ENCODE results near the gene COBL.

DNA sequence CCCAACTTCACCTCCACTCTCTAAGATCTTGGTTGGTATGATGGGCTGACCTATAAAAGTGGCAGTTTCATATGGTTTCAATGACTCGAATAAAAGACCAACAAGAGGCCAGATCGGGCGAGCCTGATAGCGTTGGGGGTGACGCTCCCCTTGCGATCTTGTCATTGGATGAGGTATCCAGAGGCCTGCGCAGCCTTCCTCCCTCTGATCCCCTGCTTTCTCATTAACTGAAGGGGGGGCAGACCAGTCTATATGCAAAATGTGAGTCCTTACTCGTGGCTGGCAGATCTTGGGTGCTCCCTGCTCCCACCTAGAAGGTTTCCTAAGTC lies 937 bp upstream of the COBL start:
- TF ChIP-seq, protein P1, sequence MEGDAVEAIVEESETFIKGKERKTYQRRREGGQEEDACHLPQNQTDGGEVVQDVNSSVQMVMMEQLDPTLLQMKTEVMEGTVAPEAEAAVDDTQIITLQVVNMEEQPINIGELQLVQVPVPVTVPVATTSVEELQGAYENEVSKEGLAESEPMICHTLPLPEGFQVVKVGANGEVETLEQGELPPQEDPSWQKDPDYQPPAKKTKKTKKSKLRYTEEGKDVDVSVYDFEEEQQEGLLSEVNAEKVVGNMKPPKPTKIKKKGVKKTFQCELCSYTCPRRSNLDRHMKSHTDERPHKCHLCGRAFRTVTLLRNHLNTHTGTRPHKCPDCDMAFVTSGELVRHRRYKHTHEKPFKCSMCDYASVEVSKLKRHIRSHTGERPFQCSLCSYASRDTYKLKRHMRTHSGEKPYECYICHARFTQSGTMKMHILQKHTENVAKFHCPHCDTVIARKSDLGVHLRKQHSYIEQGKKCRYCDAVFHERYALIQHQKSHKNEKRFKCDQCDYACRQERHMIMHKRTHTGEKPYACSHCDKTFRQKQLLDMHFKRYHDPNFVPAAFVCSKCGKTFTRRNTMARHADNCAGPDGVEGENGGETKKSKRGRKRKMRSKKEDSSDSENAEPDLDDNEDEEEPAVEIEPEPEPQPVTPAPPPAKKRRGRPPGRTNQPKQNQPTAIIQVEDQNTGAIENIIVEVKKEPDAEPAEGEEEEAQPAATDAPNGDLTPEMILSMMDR (IDR thresholded peaks at IDR 0.05): no peak
- TF ChIP-seq POLR2A (IDR thresholded peaks at IDR 0.05): no peak
